Measurements from ENCODE around the gene RGMA. TPM values are rescaled to one million over a fixed set of nuclear protein-coding genes. Genes with fewer than 3 reads are reported as not detected.

RGMA gene
- total RNA-seq, 2 experiments from 2014 or later = not detected

- H3K9me3 ChIP-seq (ENCODE audit: low read length) = no peaks in the 10 kb centered on the region
- POLR2A ChIA-PET = interaction anchor here (1.1 kb wide), 2 partner anchors 44 to 60 kb away, joined by 3 to 4 read pairs; no protein-coding TSS in a partner anchor
- peaks cover 99% of the 10 kb centered on the region for H3K36me3 ChIP-seq (ENCODE audit: insufficient read depth, low read length)
- no peaks in the 10 kb centered on the region for H3K9me2 ChIP-seq (ENCODE audit: insufficient read depth, low read length)
- no peak overlapping the region for H3K4me3 ChIP-seq (ENCODE audit: low read depth, low read length, poor library complexity, severe bottlenecking)
- intact Hi-C loops (cut with micrococcal nuclease; ENCODE audit: unreplicated experiment) = no loop called here
- no peak for DNase-seq (ENCODE audit: low spot score)
- H4K20me1 ChIP-seq (ENCODE audit: insufficient read depth, low read length) = no peaks in the 10 kb centered on the region
- no peak overlapping the region for H2AFZ ChIP-seq (ENCODE audit: low read length)
- CTCF ChIA-PET (ENCODE audit: unreplicated experiment) = no interaction called here
- no peaks in the 10 kb centered on the region for H3K79me2 ChIP-seq (ENCODE audit: insufficient read depth, low read depth, low read length)
- no peak overlapping the region for H3K4me2 ChIP-seq (ENCODE audit: low read length)
- TF ChIP-seq EZH2phosphoT487 (IDR thresholded peaks at IDR 0.05; ENCODE audit: borderline replicate concordance, low read depth, low read length) (no peak), CTCF (conservative IDR thresholded peaks at IDR 0.05; ENCODE audit: low read length) (no peak)
- H3K4me1 ChIP-seq (ENCODE audit: insufficient read depth, low read length, poor library complexity, severe bottlenecking) = no peaks in the 10 kb centered on the region
- no peak overlapping the region for H3K27ac ChIP-seq (ENCODE audit: low read depth, low read length, poor library complexity, severe bottlenecking)
- BruUV-seq (replicated peaks) = no TSS peak
Measured at GRCh38 chr15:92992720-92993119, 96.3 kb downstream of the RGMA start.

GRCh38 chr15:92990031-92990430, 99.0 kb downstream of the RGMA start:
- POLR2A ChIA-PET = interaction anchor here (0.6 to 1.7 kb wide), 2 partner anchors 25 to 27 kb away, joined by 3 read pairs; no protein-coding TSS in a partner anchor
- intact Hi-C loops (cut with micrococcal nuclease; ENCODE audit: unreplicated experiment) = loop anchor here (2.0 kb wide), 1 partner anchor 13 kb away; no protein-coding TSS in a partner anchor
- BruUV-seq (replicated peaks) = no TSS peak

More at GRCh38 chr15:92990031-92990430, 99.0 kb downstream of the RGMA start:
- Histone ChIP-seq H2AFZ (ENCODE audit: low read length) (no peak overlapping the region), H3K9me2 (ENCODE audit: insufficient read depth, low read length) (no peaks in the 10 kb centered on the region), H3K79me2 (ENCODE audit: insufficient read depth, low read depth, low read length) (no peaks in the 10 kb centered on the region), H3K4me3 (ENCODE audit: low read depth, low read length, poor library complexity, severe bottlenecking) (no peak overlapping the region), H3K36me3 (ENCODE audit: insufficient read depth, low read length) (peaks cover 97% of the 10 kb centered on the region), H3K4me1 (ENCODE audit: insufficient read depth, low read length, poor library complexity, severe bottlenecking) (no peaks in the 10 kb centered on the region), H3K9me3 (ENCODE audit: low read length) (no peaks in the 10 kb centered on the region), H3K4me2 (ENCODE audit: low read length) (no peak overlapping the region), H4K20me1 (ENCODE audit: insufficient read depth, low read length) (no peaks in the 10 kb centered on the region), H3K27ac (ENCODE audit: low read depth, low read length, poor library complexity, severe bottlenecking) (no peak overlapping the region)
- CTCF ChIA-PET (ENCODE audit: unreplicated experiment) = no interaction called here
- no peak for DNase-seq (ENCODE audit: low spot score)
- TF ChIP-seq EZH2phosphoT487 (IDR thresholded peaks at IDR 0.05; ENCODE audit: borderline replicate concordance, low read depth, low read length) = no peak
- TF ChIP-seq CTCF (conservative IDR thresholded peaks at IDR 0.05; ENCODE audit: low read length) = no peak

Measured in OCI-LY7 (cell line).